Stimulated activated CD4-positive, alpha-beta T cell treated with anti-CD3 and anti-CD28 coated beads, Interleukin-12 subunit alpha, Interleukin-12 subunit beta, amount 100 ng/mL, for 48 hours (primary cell): ENCODE measurements around the gene CHST8.
"Not testable (repeated sequence)": the region's sequence is repeated elsewhere in the genome, so short reads cannot be mapped to it uniquely, and the experiment has no call there.

Experiments used
- DNase-seq, 3 donors: peaks; one replicate each; pipeline ENCODE4 v3.0.0-alpha.2; 2020; ENCODE audit warnings: low read depth in 2 of 3, low spot score in 1 of 3

The CHST8 gene

DNA sequence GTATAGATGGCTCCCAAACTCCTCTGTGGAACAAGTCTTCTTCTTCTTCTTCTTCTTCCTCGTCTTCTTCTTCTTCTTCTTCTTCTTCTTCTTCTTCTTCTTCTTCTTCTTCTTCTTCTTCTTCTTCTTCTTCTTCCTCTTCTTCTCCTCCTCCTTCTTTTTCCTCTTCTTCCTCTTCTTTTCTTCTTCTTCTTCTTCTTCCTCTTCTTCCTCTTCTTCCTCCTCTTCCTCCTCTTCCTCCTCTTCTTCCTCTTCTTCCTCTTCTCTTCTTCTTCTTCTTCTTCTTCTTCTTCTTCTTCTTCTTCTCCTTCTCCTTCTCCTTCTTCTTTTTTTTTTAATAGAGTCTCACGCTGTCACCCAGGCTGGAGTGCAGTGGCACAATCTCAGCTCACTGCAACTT lies 3.4 kb upstream of the CHST8 start:
- not testable (repeated sequence) for DNase-seq

DNA sequence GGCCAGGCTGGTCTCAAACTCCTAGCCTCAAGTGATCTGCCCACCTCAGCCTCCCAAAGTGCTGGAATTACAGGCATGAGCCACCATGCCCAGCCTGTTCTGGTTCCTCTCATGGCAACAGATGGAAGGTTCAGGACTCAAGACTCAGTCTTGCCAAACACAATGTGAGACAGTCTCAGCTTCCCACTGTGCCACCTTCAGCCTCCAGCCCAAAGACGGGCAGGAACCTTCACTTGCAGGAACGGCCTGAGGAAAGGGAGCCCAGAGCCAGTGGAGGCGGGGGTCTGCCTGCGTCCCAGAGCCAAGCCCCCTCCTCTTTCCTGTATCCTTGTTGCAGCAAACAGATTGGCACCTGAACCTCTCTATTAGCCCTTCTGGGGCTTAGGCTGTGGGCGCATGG lies 2.9 kb upstream of the CHST8 start:
- DNase-seq, result no peak

DNA sequence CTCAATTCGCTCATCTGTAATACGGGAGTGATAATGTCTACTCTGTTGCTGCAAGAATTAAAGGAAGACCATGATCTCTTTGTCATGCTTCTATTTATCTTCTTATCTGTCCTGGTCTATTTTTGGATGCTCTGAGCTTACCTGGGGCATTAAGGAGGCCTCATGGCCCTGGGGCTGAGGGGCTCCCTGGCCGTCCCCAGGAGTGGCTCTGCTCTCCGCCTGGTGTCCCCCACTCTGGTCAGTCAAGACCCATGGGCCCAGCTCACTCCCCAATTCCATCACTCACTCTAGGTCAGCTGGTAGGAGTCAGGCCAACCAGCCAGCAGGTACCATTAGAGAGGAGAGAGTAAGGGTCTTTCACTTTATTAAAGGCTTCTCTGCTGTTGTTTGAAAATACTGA lies 1.1 kb upstream of the CHST8 start:
- DNase-seq, result no peak

DNA sequence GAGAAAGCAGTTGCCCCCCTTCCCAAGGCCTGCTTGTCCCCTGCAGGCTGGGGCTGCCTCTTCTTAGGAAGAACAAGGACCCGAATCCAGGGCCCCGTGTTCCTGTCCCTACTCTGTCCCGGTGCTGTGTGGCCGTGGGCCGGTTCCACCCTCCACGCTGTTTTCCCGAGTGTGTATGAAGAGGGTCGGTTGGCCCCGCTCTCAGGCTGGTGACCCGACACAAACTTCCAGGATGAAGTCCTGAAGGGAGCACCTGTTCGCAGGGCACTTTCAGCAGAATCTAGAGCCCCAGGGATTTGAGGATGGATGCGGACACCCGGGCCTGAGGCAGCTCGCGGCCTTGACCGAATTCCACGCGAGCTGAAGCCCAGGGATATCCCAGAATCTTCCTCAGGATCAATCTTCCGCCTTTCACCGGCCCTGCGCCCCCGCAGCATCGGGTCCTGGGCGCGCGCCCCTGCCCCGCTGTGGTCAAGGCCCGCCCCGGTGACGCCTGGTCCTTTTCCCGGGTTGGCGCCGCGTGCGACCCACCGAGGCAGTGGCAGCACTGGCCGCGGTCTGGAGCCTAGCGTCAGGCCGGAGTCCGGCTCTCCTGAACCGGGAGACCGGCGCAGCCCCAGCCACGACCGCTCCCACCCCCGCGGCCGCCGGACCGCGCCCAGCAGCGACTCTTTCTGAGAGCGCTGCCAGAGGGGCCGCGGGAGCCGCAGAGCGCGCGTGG lies 528 bp upstream of the CHST8 start:
- DNase-seq, result no peak

DNA sequence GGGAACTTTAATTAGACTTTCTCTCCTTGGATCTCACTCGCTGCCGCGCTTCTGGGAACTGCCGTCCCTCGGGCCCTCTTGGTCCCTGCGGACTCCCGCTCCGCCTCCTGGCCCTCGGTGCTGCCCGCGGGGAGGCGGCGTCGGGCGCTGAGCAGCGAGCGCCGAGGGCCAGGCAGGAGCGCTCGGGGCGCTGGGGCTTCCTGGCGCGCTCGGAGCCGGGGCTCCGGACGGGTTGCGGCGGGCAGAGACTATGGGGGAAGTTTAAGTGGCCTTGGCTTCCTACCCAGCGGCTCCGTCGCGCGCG lies 704 bp downstream of the CHST8 start:
- DNase-seq, result no peak

DNA sequence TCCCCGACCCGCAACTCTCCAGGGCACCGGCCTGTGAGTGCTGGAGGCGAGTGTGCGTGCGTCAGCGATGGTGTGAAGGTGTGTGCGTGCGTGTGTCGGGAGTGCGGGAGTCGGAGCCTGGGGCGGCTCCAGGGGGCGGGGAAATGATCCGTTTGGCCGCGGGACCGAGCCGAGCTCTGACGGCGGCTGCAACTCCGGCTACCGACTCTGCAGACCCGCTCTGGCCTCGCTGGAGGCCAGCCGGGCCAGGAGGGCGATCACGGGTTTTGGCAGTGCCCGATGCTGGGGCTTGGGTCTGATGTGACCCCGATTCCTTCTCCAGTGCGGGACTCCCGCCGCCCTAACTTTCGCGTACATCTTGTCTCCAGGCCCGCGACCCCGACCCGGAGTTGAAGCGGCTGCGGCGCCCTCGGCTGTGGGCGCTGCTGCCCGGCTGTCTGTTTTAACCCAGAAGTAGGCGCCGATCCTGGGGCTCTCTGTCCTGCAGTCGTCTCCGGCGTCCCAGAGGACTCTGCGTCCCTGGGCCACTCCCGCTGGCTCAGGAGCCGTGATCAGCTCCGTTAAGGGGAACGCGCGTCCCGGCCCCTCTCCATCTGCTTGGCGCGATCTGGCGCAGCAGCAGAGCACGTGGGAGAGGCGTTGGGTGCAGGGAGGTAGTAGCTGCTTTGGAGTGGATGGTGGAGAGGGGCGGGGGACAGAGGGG lies 1.2 kb downstream of the CHST8 start:
- DNase-seq, result no peak

DNA sequence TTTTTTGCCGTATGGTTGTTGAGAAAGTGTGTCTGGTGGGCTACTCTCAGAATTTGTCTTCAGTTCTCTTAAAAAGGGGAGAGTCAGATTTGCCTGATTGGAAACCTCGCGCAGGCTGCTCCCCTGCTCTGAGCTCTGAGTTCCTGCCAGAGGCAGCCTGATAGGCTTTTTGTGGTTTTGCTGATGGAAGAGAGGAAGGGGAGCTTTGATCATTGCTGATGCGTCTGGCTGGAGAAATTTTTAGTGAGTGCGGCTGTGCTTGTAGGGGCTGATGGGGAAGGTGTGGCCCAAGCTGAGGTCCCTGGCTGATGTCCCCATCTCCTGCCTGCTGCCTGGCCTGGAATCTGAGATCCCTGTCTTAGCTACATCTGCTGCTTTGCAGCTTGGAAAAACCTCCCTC lies 2.8 kb downstream of the CHST8 start:
- DNase-seq, result no peak

DNA sequence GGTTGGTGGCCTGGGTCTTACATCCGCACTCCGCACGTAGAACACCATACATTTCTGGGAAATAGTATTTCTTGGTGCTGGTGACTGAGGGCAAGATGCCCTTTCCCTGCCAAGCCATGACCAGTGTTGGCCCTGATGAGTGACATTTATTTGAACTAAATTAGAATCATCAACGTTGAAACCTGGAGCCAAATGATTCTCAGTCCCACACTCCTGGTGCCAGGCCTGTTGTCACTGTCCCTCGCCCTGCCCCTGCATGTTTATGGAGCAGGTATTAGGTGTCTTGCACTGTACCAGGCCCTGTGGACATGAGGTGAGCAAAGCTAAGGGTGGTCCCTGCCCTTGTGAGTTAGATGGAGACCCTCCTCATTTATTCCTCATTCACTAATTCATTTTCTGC lies 5.8 kb downstream of the CHST8 start:
- no peak for DNase-seq

DNA sequence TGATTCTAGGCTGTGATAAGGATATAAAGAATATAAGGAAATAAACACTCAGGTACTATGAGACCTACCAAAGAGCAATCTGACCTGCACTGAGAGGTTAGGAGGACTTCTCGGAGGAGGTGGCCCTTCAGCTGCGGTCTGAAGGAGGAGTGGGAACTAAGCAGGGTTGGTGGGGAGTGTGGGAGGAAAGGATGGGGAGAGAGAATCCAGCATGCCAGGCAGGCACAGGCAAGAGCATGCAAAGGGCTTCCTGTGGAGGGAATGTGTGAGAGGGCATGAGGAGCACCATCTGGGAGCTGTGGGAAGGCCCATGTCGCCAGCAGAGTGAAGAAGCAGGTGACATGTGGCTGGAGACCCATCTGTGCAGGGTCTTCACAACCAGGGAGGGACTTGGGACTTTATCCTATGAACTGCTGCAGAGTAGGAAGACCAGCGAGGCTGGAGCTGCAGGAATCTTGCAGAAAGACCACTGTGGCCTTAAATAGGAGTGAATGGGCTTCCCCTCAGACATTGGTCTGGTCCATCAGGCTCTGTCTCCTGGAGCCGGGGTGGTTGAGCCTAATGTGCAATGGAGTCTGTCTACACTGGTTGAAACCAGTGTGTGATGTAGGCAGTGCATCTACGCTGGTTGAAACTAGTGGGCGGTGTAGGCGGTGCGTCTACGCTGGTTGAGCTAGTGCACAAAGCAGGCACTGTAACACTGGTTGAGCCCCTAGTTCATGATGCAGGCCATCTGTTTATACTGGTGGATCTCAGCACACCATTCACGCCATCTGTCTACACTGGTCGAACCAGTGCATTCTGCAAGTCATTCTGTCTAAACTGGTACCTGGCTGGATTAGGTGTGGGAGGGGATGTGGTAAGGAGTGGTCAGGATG lies 6.4 kb downstream of the CHST8 start:
- no peak for DNase-seq

DNA sequence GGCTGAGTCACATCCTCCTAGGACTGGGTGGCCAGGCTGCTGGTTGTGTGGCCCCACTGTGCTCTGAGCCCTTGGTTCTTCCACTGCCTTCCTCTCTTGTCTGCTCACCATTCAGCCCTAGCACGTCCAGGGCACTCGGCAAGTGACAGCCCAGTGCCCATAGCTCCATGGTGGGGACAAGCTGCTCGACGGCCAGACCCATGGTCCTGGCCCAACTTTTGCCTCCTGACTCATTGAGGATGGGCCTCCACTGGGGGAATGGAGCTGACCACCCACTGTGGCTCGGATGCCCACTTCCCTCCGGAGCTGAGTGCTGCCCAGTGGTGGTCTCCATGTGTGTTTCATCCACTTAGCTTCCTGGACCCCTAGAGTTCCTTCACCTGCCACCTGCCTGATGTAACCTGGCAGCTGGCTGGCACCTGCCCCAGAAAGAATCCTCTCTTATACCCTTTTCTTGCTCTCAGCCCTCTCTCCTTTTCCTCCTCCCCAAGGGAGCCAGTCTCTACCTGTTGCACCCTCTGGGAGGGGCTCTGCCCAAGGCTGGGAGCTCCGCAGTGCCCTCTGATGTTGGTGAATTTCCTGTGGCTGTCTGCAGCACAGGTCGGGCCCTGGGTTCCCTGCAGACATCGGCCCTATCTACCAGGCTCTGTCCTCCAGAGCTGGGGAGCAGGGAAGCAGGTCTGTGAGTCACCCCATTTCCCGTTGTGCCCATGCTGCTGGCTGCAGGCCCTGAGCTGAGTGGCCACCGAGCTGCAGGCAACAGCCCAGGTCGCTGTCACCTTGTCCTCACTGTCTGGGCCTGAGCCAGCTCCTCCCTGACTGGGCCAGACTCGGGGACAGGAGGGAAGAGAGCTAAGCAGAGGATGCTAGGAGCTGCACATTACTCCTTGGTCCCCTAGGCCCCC lies 7.4 kb downstream of the CHST8 start:
- no peak for DNase-seq

DNA sequence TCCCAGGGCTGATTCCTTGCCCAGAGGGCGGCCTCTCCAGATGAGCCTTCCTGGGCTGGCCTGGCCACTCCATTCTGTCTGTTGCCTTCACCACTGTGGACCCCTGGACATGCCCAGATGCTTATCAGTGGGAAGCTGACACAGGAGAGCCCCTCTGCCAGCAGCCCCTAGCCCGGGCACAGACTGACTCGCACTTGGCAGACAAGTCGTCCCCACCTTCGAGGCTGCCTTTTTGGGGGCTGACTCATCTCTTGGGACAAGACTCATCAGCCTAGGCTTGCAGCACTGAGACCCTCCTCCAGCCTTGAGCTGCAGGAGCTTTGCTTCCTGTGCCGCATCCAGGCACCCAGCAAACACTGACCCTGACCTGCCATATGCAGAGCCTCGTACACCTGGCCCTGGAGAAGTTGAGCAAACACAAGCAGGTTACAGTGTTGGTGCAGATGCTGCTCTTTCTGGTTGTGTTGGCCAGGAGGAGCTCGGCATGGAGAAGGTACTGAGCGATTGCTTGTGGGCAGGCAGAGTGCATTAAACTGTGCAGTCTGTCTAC lies 8.1 kb downstream of the CHST8 start:
- DNase-seq, result no peak

DNA sequence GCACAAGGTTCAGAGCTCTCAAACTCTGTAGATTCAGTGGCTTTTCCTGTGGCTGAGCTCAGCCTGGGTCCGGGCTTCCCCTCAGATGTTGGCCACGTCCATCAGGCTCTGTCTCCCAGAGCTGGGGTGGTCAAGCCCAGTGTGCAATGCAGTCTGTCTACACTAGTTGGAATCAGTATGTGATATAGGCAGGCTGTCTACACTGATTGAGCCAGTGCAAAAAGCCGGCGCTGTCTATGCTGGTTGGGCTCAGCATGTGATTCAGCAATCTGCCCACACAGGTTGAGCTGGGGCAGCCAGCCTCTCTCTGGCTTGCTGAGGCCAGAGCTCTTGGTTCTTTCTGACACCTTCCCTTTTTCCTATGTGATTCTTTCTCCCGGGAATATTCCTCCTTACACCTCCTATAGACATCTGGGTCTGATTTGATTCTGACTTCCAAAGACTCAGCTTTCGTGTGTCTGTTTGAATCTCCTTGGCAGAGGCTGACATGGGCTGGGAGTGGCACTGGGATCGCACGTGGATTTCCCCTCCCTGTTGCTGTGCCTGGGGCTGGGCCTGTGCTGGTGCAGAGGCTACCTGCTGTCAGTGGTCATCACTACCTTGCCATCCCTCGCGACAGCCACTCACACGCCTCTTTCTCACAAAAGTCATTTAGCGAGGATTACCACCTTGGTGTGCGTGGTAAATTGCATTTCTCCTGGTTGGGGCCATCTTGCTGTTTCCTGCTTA lies 9.3 kb downstream of the CHST8 start:
- no peak for DNase-seq

DNA sequence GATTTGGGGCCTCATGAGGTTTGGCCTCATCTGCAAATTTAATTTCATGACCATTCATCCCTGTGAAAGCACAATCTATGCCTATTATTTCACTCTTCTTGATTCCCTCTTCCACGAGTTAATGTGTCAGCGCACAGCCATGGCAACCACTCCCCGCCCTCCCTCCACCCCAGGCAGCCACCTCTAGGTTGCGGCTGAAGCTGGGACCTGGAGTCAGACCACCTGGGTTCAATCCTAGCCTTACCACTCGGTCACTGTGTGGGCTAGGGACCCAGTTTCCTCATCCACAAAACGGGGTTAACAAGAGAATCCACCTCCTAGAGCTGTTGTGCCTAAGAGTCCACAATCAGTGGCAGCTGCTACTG lies 9.8 kb downstream of the CHST8 start:
- no peak for DNase-seq

DNA sequence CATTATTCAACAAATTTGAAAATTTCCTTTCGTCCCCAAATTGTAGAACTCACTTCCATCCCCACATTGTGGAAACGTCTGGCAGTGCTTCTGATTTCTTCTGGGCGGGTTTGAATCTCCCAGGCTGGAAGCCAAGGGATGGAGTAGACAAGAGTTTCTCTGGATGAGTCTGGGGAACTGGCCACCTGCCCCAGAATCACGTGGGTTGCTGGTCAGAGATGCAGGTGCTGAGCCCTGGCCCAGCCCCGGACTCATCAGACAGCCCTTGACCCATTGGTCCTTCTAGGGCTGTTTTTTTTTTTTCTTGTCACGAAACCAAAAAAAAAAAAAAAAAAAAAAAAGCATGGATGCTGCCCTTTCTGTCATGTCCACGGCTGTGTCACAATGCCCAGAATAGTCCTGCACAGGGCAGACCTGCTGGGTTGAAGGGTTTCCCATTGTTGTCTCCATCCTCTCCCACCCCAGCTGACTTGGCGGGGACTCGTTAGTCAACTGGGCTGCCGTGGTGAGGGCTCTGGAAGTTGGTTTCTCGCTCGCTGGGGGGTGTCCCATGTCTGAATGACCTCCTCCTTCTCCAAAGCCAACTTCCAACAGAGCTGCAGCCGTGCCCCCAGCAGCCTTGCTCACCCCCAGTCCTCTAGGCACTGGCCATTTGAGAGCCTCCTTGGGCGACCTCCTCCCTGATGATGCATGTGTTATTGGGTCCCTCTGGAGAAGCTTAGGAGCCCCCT lies 12.8 kb downstream of the CHST8 start:
- DNase-seq, result no peak

DNA sequence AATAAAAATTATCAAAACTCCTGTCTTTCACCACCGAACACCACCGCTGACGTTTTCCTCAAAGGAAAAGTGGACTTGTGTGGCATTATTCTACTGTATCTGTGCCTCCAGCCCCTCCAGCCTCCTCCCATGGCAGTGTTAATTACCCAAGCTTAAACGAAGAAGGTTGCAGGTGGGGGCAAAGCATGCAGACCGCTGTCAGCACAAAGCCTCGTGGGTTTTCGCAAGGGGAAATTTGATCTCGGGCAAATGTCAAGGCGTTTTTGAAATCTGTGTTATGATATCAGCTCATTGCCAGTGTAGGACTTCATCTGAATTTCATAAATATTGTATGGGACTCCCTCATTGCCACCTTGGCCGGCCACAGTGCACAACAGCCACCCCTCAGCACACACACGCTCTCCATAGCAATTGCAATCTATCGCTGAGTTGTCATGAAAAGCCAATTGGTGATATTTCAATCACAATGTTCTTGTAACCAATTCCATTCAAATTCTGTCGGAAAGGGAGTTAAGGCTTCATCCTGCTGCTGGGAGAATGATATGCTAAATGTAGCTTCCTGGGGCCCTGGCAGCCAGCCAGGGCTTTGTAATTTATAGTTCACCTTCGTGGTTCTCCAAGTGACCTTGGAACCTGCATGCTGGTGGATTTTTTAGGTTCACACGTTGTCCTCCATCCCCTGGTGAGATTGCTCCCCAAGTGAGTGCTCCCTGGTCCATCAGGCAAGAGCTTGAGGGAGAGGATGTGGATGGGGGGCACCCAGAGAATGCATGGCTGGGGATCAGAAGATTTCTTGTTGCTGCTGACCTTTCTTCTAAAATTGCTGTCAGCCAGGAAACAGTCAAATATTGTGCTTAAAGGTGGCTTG lies 16.6 kb downstream of the CHST8 start:
- no peak for DNase-seq

DNA sequence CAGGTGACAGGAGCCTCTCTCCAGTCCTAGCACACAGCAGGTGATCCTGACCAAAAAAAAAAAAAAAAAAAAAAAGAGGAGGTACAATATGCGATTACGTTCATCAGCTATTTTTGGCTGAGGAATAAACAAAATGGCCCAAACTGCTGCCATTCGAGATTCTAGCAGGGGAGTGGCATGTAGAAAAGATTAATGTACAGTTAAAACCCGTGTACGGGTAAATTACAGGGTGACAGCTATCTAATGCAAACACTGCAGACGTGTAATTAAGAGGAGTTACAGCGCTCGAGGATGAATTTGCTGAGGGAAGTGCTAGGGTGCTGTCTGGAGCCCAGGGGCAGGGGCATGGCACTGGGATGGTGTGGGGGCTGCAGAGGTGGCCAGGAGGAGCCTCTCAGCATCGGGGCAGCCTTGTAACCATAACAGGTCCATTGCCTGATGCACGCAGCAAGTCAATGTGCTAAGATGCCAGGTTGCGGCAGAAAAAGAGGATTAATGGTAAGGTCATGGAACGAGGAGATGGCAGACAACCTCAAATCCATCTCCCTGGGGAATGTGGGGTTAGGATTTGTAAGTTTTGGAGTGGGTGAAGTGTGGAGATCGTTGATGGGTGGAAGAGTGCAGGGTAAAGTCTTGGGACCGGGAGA lies 17.4 kb downstream of the CHST8 start:
- DNase-seq, result no peak

DNA sequence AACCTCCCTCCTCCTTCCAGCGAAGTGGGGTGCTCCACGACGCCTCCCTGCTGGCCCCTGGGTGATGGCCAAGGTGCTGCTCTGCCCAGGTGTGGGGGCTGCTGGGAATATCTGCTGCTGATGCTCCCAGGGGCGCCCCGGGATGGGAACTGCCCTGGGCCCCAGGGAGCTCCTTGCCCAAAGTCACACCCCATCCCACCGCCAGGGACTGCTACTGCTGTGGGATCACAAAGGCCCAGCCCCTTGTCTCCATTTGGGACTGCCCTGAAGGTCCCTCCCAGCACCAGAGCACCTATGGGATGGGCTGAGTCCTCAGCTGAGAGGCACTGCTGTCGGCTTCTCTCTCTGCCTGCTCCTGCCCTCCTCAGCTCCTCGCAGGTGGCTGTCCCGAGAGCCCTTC lies 19.0 kb downstream of the CHST8 start:
- no peak for DNase-seq

DNA sequence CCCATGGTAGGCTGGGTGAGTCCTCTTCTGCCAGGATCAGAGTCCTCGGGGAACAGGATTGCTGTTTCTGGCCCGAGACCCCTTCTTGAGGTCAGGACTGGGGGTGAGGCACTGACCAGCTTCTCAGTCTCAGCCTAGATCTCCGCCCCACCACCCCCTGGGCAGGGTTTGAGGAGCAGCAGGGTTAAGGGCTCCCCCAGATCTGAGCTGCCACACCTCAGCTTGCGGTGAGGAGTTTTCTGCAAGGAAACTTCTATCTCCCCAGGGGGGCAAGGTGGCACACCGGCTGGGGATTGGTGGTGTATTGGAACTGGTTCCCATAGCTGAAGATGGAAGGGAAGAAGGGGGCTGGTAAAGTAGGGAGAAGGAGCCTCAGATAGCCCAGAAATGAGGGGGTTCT lies 19.5 kb downstream of the CHST8 start:
- no peak for DNase-seq
